GM11168 (cell line): ENCODE results near the gene TNMD.
"Not testable (repeated sequence)": the region's sequence is repeated elsewhere in the genome, so short reads cannot be mapped to it uniquely, and the experiment has no call there.

Experiments
- in situ Hi-C: fragments of 300-500 bp; cut with MboI; formaldehyde crosslinking; loops from one replicate; pipeline ENCODE4 v1.12.0; 2022; ENCODE audit warnings: low sequenced_read_pairs; ENCODE audit not compliant: unreplicated experiment

The TNMD gene

DNA sequence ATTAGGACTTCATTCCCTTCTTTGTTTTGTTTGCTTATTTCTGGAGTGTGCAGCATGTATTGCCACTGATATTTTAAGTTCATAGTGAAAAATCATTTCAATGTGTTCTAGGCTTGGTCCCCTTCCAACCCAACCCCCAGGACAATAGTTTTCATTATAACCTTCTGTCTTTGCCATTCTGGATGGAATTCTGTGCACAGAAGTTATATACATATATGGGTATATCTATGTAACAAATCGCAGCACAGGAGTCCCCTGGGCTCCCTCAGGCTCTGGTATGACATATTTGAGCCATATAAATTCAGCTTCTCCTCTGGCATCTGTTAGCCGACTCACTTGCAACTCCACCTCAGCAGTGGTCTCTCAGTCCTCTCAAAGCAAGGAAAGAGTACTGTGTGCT is at the start of gene TNMD:
Gene TNMD, plus strand, starts transcription at position 326 of the 400 bp plus-strand sequence. CDS start 83 bp downstream, outside the sequence.
- in situ Hi-C loops, result no loop called here

- in situ Hi-C loops, result not testable (repeated sequence)
Observed at GRCh38 chrX:100565534-100565933, 19.2 kb upstream of the TNMD start.

- in situ Hi-C loops, result no loop called here
Observed at GRCh38 chrX:100586747-100587146, 2.0 kb downstream of the TNMD start.

DNA sequence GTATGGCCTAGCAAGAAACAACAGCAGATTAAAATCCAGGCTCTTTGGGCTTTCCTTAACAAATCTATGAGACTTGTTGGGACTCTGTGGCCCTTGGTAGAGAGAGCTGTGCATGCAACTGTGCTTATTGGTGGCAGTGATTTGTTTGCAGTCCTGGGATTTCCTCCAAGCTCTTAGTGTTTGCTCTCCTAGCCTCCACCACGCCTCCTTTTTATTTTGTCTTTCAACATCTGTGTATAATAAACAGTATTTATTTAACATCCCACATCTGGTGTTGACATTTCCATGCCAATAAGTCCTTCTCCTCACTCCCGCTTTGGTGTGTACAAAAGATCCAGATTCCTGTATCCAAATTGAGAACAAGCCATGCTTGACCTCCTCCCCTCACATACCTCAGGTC is 3.1 kb downstream of the TNMD start:
- in situ Hi-C loops, result no loop called here

- in situ Hi-C loops, result no loop called here
Observed at GRCh38 chrX:100591256-100592051, 6.7 kb downstream of the TNMD start.

DNA sequence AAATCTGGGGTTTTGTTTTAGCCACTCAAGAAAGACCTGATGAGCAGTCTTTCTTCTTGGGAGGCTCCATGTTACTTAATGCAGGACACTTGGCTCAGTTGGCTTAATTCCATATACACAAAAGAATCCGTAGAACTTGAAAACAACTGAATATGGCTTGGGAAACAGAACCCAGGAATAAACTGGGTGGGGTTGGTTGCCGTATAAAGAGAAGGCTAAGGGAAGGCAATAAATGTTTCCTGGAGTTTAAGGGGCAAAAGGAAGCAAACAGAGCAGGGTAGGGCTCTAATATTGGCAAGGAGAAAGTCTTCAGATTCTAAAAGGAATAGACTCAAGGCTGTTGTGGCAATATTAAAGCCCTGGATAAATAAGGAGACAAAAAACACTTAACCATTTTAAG is 8.4 kb downstream of the TNMD start:
- in situ Hi-C loops, result no loop called here

DNA sequence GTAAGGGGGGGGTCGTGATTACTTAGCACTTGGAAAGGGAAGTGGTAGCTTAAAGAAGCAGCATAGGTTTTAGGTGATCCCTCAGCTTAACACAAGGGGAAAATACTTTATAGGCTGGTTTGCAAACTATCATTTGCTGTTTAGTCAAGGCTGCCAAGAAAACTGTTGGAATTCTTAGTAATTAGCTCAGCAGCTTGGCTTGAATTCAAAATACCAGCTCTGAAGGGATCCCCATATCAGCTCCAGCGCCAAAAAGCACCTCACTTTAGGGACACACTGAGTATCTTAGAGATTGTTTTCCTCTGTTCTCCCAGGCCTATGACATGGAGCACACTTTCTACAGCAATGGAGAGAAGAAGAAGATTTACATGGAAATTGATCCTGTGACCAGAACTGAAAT is 8.8 kb downstream of the TNMD start:
- in situ Hi-C loops, result no loop called here

DNA sequence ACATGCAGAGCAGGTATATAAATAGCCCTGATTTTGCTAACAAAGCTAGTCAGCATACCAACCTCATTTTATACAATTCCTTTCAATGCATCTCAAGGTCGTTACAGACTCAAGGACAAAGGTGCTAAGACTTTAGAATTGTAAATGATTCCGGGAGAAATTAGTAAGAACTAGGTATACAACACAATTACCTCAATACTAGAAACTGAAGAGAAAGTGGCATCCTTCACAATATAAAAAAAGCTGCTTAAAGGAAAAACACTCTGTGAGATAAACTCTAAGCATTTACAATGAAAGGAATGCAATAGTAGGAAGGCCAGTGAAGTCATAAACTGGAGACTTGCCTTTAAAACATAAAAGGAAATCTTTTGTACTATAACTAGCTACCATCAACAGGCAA is 11.9 kb downstream of the TNMD start:
- in situ Hi-C loops, result no loop called here

DNA sequence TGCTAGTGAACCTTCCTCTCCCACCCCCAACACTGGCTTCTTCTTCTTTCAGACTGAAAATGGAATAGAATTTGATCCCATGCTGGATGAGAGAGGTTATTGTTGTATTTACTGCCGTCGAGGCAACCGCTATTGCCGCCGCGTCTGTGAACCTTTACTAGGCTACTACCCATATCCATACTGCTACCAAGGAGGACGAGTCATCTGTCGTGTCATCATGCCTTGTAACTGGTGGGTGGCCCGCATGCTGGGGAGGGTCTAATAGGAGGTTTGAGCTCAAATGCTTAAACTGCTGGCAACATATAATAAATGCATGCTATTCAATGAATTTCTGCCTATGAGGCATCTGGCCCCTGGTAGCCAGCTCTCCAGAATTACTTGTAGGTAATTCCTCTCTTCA is 14.7 kb downstream of the TNMD start:
- in situ Hi-C loops, result no loop called here

DNA sequence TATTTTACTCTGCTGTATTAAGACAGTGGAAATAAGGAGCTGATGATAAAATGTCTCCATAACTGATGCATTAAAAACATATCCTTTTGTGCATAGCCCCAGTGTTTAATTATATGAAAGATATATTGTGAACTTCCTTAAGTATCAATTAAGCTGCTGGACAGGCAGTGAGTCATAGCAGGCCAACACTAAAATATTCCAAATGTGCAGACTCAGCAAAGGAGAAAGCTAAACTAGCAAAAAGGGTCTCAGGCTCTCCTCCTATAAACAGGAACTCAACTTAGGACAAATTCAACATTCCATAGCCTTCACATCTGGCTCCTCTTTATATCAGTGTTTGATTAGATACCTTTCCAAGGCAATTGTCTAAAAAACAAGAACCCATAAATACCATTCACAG is 15.6 kb downstream of the TNMD start:
- in situ Hi-C loops, result loop anchor here (25.0 kb wide), 1 partner anchor 88 kb away; no protein-coding TSS in a partner anchor

DNA sequence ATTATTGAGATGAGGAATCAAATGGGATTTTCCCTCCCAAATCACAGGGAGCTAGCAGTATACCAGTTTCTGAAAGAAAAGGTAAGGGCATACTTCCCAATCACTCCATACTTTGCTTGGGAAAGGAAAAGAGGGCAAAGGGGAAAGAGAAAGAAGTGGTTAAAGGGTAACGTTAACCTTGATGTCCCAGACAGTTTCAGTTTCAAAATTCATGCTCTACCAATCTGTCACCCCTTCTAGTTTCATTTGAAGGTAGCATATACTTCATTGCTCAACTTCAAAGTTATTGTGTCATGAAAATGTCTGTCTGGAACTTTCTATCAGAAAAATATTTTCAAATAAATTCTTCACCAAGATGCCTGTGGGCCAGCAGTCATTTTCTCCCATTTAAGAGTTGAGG is 16.0 kb downstream of the TNMD start:
- in situ Hi-C loops, result loop anchor here (25.0 kb wide), 1 partner anchor 88 kb away; no protein-coding TSS in a partner anchor

- in situ Hi-C loops, result loop anchor here (25.0 kb wide), 1 partner anchor 94 kb away; no protein-coding TSS in a partner anchor
Observed at GRCh38 chrX:100606753-100607152, 22.0 kb downstream of the TNMD start.

DNA sequence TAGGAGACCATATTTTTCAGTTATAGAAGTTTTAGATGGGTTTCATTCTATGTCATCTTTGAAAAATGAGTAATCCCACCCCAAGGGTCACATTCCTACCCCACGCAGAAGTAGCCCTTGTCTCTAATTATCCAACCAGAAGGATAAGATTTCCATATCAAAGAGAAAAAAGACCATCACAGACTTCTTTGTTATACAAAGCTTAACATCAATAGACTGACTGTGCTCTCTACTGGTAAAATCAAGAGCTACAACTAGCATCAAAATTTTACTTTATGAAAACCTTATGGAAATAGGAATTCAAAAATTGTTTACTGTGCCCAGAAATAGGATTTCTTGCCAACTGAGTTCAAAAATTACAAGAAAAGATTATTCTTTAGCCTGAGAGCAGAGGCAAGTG is 24.9 kb downstream of the TNMD start:
- in situ Hi-C loops, result loop anchor here (25.0 kb wide), 1 partner anchor 97 kb away; no protein-coding TSS in a partner anchor

GRCh38 chrX:100611951-100612350 is 27.2 kb downstream of the TNMD start:
- in situ Hi-C loops, result loop anchor here (25.0 kb wide), 1 partner anchor 100 kb away; no protein-coding TSS in a partner anchor

GRCh38 chrX:100615005-100615404 is 30.3 kb downstream of the TNMD start:
- in situ Hi-C loops, result loop anchor here (25.0 kb wide), 1 partner anchor 103 kb away; no protein-coding TSS in a partner anchor

DNA sequence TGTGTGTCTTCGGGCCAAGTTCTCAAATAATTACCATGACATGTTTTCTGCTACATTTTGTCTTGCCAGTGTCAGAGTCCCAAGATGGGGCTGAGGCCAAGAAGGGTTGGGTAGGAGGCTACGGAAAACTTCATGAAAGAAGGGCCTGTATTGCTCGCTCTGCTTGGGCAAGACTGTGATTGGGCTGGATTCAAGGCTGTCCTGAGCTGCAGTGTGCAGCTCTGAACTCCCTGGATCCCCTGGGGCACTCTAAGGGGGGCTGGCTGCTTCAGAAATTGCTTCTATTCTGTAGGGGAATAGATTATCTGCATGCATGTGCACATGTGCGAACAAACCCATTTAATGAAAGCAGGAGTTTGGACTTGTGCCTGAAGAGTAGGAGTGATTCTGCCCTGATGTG is 38.3 kb downstream of the TNMD start:
- in situ Hi-C loops, result loop anchor here (25.0 kb wide), 1 partner anchor 111 kb away; no protein-coding TSS in a partner anchor

DNA sequence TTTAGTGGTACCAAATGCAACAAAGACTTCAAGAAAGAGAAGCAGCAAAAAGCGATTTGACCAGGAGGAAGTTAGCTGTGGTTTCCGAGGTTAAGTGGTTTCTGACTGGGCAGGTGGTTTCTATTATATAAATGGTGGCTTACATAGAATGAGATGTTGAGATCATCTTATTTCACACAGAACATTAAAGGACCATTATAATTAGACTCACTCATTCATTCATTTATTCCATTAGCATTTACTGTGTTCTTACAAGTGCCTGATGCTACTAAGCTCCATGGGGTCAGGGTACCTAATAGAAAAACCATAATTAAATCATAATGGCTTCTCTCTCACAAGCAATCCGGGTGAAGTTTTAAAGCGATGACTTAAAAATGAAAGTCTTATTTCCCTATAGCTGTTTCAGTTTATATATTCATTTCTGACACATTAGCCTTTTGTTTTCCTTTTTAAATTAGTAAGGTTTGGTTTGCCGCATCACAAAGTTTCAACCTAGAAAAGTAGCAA is 41.3 kb downstream of the TNMD start:
- in situ Hi-C loops, result no loop called here

GRCh38 chrX:100635040-100635439 is 50.3 kb downstream of the TNMD start:
- in situ Hi-C loops, result no loop called here

DNA sequence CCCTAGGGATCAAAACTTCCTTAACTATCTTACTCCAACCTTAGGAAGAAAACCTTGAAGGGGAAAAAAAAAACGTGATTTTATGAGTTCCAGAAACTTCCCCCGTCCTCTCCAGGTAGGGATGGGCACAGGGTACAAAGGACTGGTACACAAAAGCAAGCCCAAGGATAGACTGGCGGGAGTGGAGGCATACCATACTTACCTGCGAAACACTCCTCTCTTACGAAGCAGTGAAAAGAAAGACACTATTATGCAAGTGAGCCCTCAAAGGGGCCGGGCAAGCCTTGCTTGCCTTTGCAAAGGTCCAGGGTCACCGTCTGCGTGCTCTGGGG is 51.2 kb downstream of the TNMD start:
- in situ Hi-C loops, result no loop called here

DNA sequence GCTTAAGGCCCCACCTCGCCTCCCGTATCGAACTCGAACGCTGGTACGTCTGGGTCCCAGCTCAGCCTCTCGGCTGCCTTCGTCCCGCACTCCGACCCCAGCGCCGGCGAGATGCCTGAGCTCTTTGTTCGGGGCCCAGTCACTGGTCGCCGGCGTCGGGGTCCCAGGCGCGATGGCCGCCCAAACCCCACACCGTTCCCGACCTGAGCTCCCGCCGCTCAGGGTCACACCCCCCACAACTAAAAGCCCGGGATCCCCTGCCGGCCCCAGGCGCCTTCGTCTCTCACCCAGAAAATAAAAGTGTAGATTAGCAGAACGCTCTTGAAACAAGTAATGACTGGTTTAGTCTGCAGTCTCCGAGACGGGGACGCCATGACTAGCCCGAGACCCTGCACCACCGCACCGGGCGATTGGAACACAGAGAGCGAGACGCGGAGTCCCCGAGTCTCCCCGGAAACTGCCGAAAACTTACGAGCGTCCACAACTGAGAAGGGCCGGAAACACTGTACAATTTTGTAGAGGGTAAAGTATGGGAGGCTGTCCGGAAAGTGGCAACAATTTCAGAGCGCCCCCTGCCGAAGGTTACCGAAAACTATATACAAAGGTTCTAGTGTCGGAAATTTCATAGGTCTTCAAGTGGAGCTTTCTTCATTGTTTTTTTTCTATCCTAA is 51.7 kb downstream of the TNMD start, which contains the start of gene TSPAN6:
Gene TSPAN6, minus strand, starts transcription at position 486 of the 671 bp plus-strand sequence. Its CDS starts 112 bp downstream, at position 374.
- in situ Hi-C loops, result no loop called here

DNA sequence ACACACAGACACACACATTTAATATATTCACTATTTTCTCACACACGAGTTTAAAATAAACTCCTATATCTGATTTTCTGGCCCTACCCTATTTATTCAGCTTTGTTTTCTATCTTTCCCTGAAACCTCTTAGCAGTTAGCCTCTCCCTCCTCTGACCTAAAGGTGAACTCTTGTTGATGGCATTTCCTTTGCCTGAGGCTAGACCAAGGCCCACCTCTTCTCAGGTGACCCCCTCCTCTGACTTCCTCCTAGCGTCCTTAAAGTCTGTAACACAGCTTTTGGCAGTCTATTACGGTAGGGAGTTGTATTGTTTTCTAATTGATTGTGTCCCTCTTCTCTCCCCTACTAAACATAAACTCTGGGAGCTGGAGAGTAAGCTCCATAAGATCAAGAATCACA is 57.6 kb downstream of the TNMD start:
- in situ Hi-C loops, result no loop called here
